GM19193 (cell line): ENCODE data around the gene SPATS2.

Source experiments
- POLR2A ChIP-seq: IDR thresholded peaks from 4 replicates; pipeline ENCODE4 v1.6.1; 2011; ENCODE audit not compliant: insufficient read depth, insufficient read length; ENCODE audit errors: extremely low read depth

SPATS2 gene

GRCh38 chr12:49489154-49489553, 121.9 kb downstream of the SPATS2 start:
- TF ChIP-seq POLR2A, result no peak

- TF ChIP-seq POLR2A, result no peak
Observed at GRCh38 chr12:49489720-49490119, 122.5 kb downstream of the SPATS2 start.

GRCh38 chr12:49491823-49492222, 124.6 kb downstream of the SPATS2 start:
- no peak for TF ChIP-seq POLR2A

- no peak for TF ChIP-seq POLR2A
Observed at GRCh38 chr12:49493900-49494299, 126.6 kb downstream of the SPATS2 start.

GRCh38 chr12:49496417-49497360, 129.4 kb downstream of the SPATS2 start:
- TF ChIP-seq POLR2A, result no peak

- no peak for TF ChIP-seq POLR2A
Observed at GRCh38 chr12:49501895-49502294, 134.6 kb downstream of the SPATS2 start.

- TF ChIP-seq POLR2A, result no peak
Observed at GRCh38 chr12:49502590-49502989, 135.3 kb downstream of the SPATS2 start.

GRCh38 chr12:49503674-49504180, 136.5 kb downstream of the SPATS2 start:
- no peak for TF ChIP-seq POLR2A

GRCh38 chr12:49505672-49506071, 138.4 kb downstream of the SPATS2 start:
- TF ChIP-seq POLR2A, result no peak

GRCh38 chr12:49507139-49507538, 139.9 kb downstream of the SPATS2 start:
- no peak for TF ChIP-seq POLR2A

- no peak for TF ChIP-seq POLR2A
Observed at GRCh38 chr12:49511410-49511809, 144.1 kb downstream of the SPATS2 start.

- TF ChIP-seq POLR2A, result no peak
Observed at GRCh38 chr12:49512546-49512945, 145.3 kb downstream of the SPATS2 start.

GRCh38 chr12:49515266-49515665, 148.0 kb downstream of the SPATS2 start:
- TF ChIP-seq POLR2A, result no peak

- no peak for TF ChIP-seq POLR2A
Observed at GRCh38 chr12:49518914-49519573, 151.8 kb downstream of the SPATS2 start.

- TF ChIP-seq POLR2A, result no peak
Observed at GRCh38 chr12:49519574-49519936, 152.3 kb downstream of the SPATS2 start.

- TF ChIP-seq POLR2A, result no peak
Observed at GRCh38 chr12:49521389-49521788, 154.1 kb downstream of the SPATS2 start.
